Breast epithelium (tissue), 4 donors: Measurements from ENCODE around the gene RERG. TPM values are rescaled to one million over a fixed set of nuclear protein-coding genes. Genes with fewer than 3 reads are reported as not detected.

Source experiments
- DNase-seq, 2 donors: peaks; one replicate each; pipeline ENCODE4 v3.0.0-alpha.2; 2019; ENCODE audit warnings: low spot score in 2 of 2
- H3K27ac ChIP-seq, 2 donors: fragments of 200-600 bp; sonication (generic) in 1 of 2; one replicate each; pipeline ENCODE4 v1.5.1; 2016 to 2019; ENCODE audit warnings: mild to moderate bottlenecking in 1 of 2
- H3K27me3 ChIP-seq, 2 donors: fragments of 200-600 bp; sonication (generic) in 1 of 2; one replicate each; pipeline versions ENCODE4 v1.5.1 to v1.6.0; 2017 to 2019; ENCODE audit warnings: control low read depth in 1 of 2, mild to moderate bottlenecking in 1 of 2
- H3K36me3 ChIP-seq: fragments of 200-600 bp; one replicate; pipeline ENCODE4 v1.5.1; 2019
- H3K4me1 ChIP-seq, 2 donors: fragments of 200-600 bp; sonication (generic); one replicate each; pipeline ENCODE4 v1.5.1; 2016 to 2019; ENCODE audit warnings: control low read depth in 1 of 2
- H3K4me3 ChIP-seq, 3 donors: fragments of 200-600 bp; sonication (generic); 1 replicate in 2 of 3; 2 replicates in 1 of 3; pipeline ENCODE4 v1.5.1; 2016 to 2019; ENCODE audit warnings: mild to moderate bottlenecking in 3 of 3, moderate library complexity in 2 of 3
- H3K9me3 ChIP-seq, 2 donors: fragments of 200-600 bp; sonication (generic) in 1 of 2; one replicate each; pipeline ENCODE4 v1.5.1; 2016 to 2019; ENCODE audit warnings: control low read depth in 1 of 2
- POLR2A ChIP-seq: fragments of 450-650 bp; IDR thresholded peaks from one replicate; pipeline ENCODE4 v1.6.1; 2016; ENCODE audit warnings: antibody characterized with exemption, mild to moderate bottlenecking, moderate library complexity
- POLR2AphosphoS5 ChIP-seq, 3 donors: sonication (generic); formaldehyde crosslinking; IDR thresholded peaks; one replicate each; pipeline ENCODE4 v1.6.1; 2017; ENCODE audit warnings: antibody characterized with exemption in 3 of 3
- intact Hi-C: fragments of 100-400 bp; cut with DNase I; formaldehyde crosslinking; loops from one replicate; pipeline ENCODE4 v1.15.1; 2023; ENCODE audit warnings: low total_unique reads
- total RNA-seq, 3 donors: library from RNA; depleted of rRNA; stranded (reverse); fragments of >200 nt; gene quantifications; one replicate each; pipeline ENCODE4 v1.1.0, GENCODE V29; 2016
- TF ChIP-seq, protein P1 (sequence below), 3 donors: fragments of 450-650 bp; IDR thresholded peaks; one replicate each; pipeline ENCODE4 v1.5.1; 2016 to 2017; ENCODE audit warnings: antibody characterized with exemption in 3 of 3, mild to moderate bottlenecking in 3 of 3, moderate library complexity in 3 of 3

The RERG gene
- total RNA-seq, 3 donors from 2014 or later, result 16.3 to 126 (median 60.0) TPM

DNA sequence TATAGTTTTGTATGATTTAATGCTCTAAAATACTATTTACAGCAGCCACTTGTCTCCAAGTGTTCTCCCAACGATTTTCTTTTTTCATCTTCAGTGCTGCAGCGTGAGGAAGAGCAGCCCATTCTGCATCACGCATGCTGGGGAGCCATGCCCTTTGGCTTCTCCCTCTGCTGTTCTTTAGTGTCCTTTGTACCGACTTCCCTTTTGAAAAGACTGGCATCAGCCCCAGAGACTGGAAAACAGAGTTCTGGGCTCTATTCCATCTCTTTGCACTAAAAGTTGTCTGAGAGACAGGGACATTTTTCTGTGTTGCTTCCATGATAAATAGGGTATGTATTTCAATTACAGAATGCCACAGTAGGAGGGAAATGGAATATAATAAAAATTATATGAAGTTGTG lies 105.1 kb downstream of the RERG start:
- H3K36me3 ChIP-seq, result no peaks in the 10 kb centered on the region
- no peaks in the 10 kb centered on the region for H3K9me3 ChIP-seq
- TF ChIP-seq POLR2AphosphoS5 (IDR thresholded peaks at IDR 0.05), result no peak
- TF ChIP-seq POLR2A, result no peak
- TF ChIP-seq, protein P1, sequence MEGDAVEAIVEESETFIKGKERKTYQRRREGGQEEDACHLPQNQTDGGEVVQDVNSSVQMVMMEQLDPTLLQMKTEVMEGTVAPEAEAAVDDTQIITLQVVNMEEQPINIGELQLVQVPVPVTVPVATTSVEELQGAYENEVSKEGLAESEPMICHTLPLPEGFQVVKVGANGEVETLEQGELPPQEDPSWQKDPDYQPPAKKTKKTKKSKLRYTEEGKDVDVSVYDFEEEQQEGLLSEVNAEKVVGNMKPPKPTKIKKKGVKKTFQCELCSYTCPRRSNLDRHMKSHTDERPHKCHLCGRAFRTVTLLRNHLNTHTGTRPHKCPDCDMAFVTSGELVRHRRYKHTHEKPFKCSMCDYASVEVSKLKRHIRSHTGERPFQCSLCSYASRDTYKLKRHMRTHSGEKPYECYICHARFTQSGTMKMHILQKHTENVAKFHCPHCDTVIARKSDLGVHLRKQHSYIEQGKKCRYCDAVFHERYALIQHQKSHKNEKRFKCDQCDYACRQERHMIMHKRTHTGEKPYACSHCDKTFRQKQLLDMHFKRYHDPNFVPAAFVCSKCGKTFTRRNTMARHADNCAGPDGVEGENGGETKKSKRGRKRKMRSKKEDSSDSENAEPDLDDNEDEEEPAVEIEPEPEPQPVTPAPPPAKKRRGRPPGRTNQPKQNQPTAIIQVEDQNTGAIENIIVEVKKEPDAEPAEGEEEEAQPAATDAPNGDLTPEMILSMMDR (IDR thresholded peaks at IDR 0.05), result no peak
- H3K27ac ChIP-seq, result no peak overlapping the region
- no peak overlapping the region for H3K4me3 ChIP-seq
- no peaks in the 10 kb centered on the region for H3K4me1 ChIP-seq
- intact Hi-C loops, result no loop called here
- DNase-seq, result no peak
- no peaks in the 10 kb centered on the region for H3K27me3 ChIP-seq

DNA sequence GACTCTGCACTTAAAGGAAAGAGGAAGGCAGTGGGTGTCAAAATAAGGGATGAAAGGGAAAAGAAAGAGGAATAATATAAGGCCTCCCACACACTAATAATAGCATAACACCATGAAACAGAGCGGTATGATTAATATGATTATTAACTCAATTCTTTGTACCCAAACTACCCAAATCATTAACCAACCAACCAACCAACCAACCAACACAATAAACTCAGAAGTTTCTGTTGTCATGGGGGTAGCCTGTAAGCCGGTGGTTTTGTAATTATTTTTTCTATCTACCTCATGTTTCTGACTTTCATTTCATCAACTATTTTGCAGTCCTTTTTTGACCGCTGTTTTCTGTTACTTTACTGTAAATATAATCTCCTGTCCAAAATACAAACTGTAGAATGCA lies 105.8 kb downstream of the RERG start:
- Histone ChIP-seq H3K36me3 (no peaks in the 10 kb centered on the region), H3K4me1 (no peaks in the 10 kb centered on the region), H3K27me3 (no peaks in the 10 kb centered on the region), H3K4me3 (no peak overlapping the region), H3K27ac (no peak overlapping the region), H3K9me3 (no peaks in the 10 kb centered on the region)
- TF ChIP-seq, protein P1 (IDR thresholded peaks at IDR 0.05), result no peak
- no peak for TF ChIP-seq POLR2A
- TF ChIP-seq POLR2AphosphoS5 (IDR thresholded peaks at IDR 0.05), result no peak
- DNase-seq, result no peak
- intact Hi-C loops, result no loop called here

DNA sequence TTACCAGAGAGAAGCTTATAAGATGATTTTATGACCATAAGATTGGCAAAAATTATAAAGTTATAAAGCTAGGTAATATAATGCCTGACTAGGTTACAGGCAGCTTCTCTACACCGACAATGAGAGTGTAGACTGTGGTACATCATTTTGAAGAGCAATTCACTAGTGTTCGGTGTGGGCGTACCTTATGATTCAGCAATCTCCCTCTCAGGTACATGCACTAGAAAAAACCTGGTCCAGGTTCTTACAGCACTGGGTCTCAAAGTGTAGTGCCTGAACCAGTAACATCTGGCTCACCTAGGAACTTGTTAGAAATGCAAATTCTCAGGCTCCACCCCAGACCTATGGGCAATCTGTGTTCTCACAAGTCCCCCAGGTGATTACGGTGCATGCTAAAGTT lies 106.7 kb downstream of the RERG start:
- DNase-seq, result no peak
- intact Hi-C loops, result no loop called here
- TF ChIP-seq POLR2A (no peak), POLR2AphosphoS5 (IDR thresholded peaks at IDR 0.05) (no peak)
- TF ChIP-seq, protein P1 (IDR thresholded peaks at IDR 0.05), result no peak
- H3K4me1 ChIP-seq, result no peaks in the 10 kb centered on the region
- no peak overlapping the region for H3K4me3 ChIP-seq
- no peaks in the 10 kb centered on the region for H3K27me3 ChIP-seq
- no peaks in the 10 kb centered on the region for H3K36me3 ChIP-seq
- no peak overlapping the region for H3K27ac ChIP-seq
- no peaks in the 10 kb centered on the region for H3K9me3 ChIP-seq

DNA sequence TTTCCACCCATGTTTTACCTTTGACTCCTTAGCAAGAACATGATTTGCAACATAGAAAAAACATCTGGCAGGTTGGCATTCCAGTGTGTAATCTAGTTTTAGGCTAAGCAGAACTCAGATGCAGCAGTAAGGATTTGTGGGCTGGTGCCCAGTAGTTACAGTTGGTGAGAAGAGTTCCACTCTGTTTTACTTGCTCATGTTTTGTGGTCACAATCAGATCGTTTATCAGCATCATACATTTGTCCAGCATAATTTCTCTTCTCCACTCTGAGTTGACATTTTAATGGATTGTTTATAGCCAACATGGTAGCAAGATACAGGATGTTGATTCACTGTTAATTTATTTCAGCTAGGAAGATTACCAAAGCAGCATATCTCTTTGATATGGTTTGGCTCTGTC lies 128.4 kb downstream of the RERG start:
- H3K27me3 ChIP-seq, result no peaks in the 10 kb centered on the region
- H3K4me3 ChIP-seq, result no peak overlapping the region
- no peaks in the 10 kb centered on the region for H3K4me1 ChIP-seq
- no peak for TF ChIP-seq POLR2AphosphoS5 (IDR thresholded peaks at IDR 0.05)
- TF ChIP-seq, protein P1 (IDR thresholded peaks at IDR 0.05), result no peak
- no peak for TF ChIP-seq POLR2A
- no peak for DNase-seq
- H3K9me3 ChIP-seq, result no peaks in the 10 kb centered on the region
- intact Hi-C loops, result no loop called here
- no peak overlapping the region for H3K27ac ChIP-seq
- no peaks in the 10 kb centered on the region for H3K36me3 ChIP-seq

DNA sequence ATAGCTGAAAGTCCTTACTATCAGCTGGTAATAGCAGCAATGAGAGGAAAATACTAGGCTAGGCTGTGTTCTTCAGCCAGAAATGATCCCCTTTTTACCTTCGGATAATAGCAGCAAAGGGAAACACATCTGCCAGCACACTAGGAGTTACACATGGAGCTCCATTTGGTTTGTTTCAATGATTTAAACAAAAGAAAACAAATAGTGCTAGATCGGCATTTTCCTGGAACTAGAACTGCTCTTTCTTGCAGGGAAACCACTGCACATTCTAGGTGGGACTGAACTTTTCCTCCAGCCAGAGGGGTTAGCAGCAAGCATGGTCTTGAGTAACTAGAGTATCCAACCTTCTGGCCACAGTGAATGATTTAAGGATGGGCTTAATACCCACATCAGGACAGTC lies 130.8 kb downstream of the RERG start:
- Histone ChIP-seq H3K27me3 (no peaks in the 10 kb centered on the region), H3K36me3 (no peaks in the 10 kb centered on the region), H3K4me3 (no peak overlapping the region), H3K4me1 (no peaks in the 10 kb centered on the region), H3K9me3 (no peaks in the 10 kb centered on the region), H3K27ac (no peak overlapping the region)
- TF ChIP-seq POLR2A (no peak), POLR2AphosphoS5 (IDR thresholded peaks at IDR 0.05) (no peak)
- TF ChIP-seq, protein P1 (IDR thresholded peaks at IDR 0.05), result no peak
- intact Hi-C loops, result no loop called here
- DNase-seq, result no peak
